AG04450 (cell line): Measurements from ENCODE around the gene FNBP1L. TPM values are rescaled to one million over a fixed set of nuclear protein-coding genes. Genes with fewer than 3 reads are reported as not detected.

Source experiments
- CTCF ChIA-PET: fragments of 300-600, 350-600 bp; formaldehyde crosslinking; extraction: SDS; loops from one replicate; lab custom pipeline; 2022; ENCODE audit warnings: antibody characterized with exemption, inconsistent platforms; lab: Charles Lee
- POLR2A ChIA-PET: fragments of 350-600 bp; formaldehyde crosslinking; extraction: SDS; loops from one replicate; lab custom pipeline; 2021; ENCODE audit warnings: antibody characterized with exemption, inconsistent platforms; lab: Yijun Ruan, JAX
- DNase-seq: peaks from one replicate; pipeline ENCODE4 v3.0.0-alpha.2; 2011; ENCODE audit warnings: low read depth, low spot score
- H3K27ac ChIP-seq: one replicate; pipeline ENCODE4 v1.5.1; 2012; ENCODE audit warnings: low read depth, low read length, control low read depth
- H3K27me3 ChIP-seq: one replicate; pipeline ENCODE4 v1.6.0; 2012; ENCODE audit warnings: low read length; ENCODE audit not compliant: control insufficient read depth, insufficient read depth
- H3K4me3 ChIP-seq: 2 replicates; pipeline ENCODE4 v1.5.1; 2011; ENCODE audit warnings: mild to moderate bottlenecking, low read depth, low read length, control low read depth
- H3K9me3 ChIP-seq: 2 replicates; pipeline ENCODE4 v1.5.1; 2012; ENCODE audit warnings: low read length; ENCODE audit not compliant: control insufficient read depth, insufficient read depth
- polyA plus RNA-seq: library from polyadenylated mRNA; depleted of rRNA; stranded (reverse); fragments of >200 nt; gene quantifications from 2 replicates; pipeline ENCODE4 v1.2.3, GENCODE V29; 2011
- TF ChIP-seq, protein P1 (sequence below): IDR thresholded peaks from 2 replicates; pipeline ENCODE4 v1.5.1; 2011; ENCODE audit warnings: low read depth, low read length, control low read depth, inconsistent platforms

Gene FNBP1L
- polyA plus RNA-seq, 1 experiment: 24.1 TPM

DNA sequence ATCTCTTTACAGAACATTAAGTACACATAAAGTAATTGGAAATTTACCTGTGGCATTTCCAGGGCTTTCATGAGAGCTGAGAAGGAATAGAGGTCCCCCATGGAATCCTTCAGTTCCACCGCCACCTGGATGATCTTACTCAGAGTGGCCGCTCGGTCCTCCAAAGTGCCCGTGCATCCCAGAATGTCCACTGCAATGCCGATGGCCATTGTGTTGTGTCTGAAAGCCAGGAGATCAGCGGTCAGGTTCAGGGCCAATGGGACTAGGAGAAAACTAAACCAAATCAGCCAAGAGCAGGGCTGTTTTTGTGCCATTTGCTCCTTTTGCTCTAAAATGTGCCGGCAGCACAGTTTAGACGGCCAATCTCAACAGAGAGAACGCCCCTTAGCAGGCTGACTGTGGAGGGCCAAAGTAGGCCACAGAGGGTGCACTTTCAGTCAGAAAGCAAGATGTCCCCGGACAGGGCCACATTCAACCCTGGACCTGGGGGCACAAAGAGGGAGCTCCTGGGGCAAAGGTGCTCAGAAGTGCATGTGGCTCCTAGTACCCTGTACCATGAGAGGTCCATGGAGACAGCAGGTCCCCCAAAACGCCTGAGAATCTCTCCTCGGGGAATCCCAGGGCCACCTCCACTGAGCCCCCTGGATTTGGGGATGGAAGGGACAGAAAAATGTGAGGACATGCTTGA is 123.8 kb downstream of the FNBP1L start:
- no peaks in the 10 kb centered on the region for H3K27me3 ChIP-seq
- POLR2A ChIA-PET: no interaction called here
- H3K9me3 ChIP-seq: no peaks in the 10 kb centered on the region
- CTCF ChIA-PET: interaction anchor here (0.7 to 1.0 kb wide), 2 partner anchors 57 to 240 kb away, joined by 3 to 6 read pairs; no protein-coding TSS in a partner anchor
- TF ChIP-seq, protein P1, sequence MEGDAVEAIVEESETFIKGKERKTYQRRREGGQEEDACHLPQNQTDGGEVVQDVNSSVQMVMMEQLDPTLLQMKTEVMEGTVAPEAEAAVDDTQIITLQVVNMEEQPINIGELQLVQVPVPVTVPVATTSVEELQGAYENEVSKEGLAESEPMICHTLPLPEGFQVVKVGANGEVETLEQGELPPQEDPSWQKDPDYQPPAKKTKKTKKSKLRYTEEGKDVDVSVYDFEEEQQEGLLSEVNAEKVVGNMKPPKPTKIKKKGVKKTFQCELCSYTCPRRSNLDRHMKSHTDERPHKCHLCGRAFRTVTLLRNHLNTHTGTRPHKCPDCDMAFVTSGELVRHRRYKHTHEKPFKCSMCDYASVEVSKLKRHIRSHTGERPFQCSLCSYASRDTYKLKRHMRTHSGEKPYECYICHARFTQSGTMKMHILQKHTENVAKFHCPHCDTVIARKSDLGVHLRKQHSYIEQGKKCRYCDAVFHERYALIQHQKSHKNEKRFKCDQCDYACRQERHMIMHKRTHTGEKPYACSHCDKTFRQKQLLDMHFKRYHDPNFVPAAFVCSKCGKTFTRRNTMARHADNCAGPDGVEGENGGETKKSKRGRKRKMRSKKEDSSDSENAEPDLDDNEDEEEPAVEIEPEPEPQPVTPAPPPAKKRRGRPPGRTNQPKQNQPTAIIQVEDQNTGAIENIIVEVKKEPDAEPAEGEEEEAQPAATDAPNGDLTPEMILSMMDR: no peak
- no peak overlapping the region for H3K27ac ChIP-seq
- no peak for DNase-seq
- H3K4me3 ChIP-seq: no peak overlapping the region

DNA sequence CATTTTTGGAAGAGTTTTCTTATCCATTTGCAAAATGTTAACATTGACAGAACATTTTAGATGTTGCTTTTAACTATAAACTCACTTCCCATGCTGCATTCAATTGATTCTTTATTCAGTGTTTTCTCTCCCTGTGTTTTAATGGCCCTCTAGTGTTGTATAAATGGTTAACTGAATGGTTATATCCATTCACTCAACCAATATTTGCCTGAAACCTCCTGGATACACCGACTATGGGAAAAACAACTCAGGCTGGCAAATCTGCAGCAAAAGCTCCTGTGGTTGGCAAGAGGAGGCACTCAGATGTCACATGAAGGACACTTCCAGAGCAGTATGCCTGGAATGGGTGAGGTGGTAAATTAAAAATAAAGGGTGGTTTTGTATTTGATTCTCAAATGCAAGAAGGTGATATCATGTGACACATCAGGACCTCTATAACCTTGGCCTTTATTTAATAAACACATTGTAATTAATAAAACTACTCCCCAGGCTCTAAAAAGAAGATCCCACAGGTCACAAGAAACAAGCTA is 126.1 kb downstream of the FNBP1L start:
- H3K27ac ChIP-seq: no peak overlapping the region
- CTCF ChIA-PET: interaction anchor here (1.5 kb wide), 1 partner anchor 269 kb away, joined by 3 read pairs; no protein-coding TSS in a partner anchor

DNA sequence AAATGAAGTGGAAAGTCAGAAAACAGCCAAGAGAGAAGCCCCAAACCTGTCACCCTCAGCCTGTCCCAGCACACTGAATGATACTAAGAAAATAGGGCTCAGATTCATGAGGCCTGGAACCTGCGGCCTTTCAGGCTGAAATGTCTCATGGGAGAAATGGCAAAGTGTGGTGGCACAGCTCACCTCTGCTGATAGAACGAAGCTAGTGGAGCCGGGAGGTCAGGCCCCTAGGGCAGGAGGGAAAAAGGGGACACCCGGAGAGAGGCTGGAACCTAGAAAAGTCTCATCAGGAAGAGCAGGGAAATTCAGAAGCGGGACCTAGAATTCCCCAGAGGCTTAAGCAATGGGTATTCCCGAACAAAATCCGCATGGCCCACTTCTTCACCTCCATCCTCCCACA is 126.6 kb downstream of the FNBP1L start:
- TF ChIP-seq, protein P1: no peak
- Histone ChIP-seq H3K27me3 (no peaks in the 10 kb centered on the region), H3K4me3 (no peak overlapping the region), H3K9me3 (no peaks in the 10 kb centered on the region), H3K27ac (no peak overlapping the region)
- no peak for DNase-seq
- ChIA-PET POLR2A (no interaction called here), CTCF (interaction anchor here (1.5 kb wide), 1 partner anchor 270 kb away, joined by 3 read pairs; no protein-coding TSS in a partner anchor)

More for the DNA sequence above, 126.1 kb downstream of the FNBP1L start:
- DNase-seq: no peak
- no peaks in the 10 kb centered on the region for H3K27me3 ChIP-seq
- no peak overlapping the region for H3K4me3 ChIP-seq
- TF ChIP-seq, protein P1: no peak
- POLR2A ChIA-PET: no interaction called here
- H3K9me3 ChIP-seq: no peaks in the 10 kb centered on the region

DNA sequence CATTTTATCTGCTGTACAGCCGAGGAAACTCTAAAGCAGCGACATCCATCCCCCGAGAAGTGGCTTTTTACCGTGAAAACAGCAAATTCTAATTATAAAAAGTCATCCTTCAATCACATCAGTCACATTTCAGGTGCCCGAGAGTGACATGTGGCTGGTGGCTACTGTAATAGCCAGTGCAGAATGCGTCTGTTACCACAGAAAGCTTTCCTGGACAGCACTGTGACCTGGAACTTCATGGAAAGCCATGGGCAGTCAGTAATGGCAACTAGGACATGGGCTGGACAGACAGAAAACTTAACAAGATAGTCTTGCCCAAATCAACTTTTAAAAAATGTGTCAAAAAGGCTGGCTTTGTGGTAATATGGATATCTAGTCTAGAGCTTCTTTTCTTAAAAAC is 127.1 kb downstream of the FNBP1L start:
- TF ChIP-seq, protein P1: no peak
- ChIA-PET CTCF (interaction anchor here (1.5 kb wide), 1 partner anchor 270 kb away, joined by 3 read pairs; no protein-coding TSS in a partner anchor), POLR2A (no interaction called here)
- no peak overlapping the region for H3K4me3 ChIP-seq
- no peak for DNase-seq
- H3K9me3 ChIP-seq: no peaks in the 10 kb centered on the region
- H3K27me3 ChIP-seq: no peaks in the 10 kb centered on the region
- no peak overlapping the region for H3K27ac ChIP-seq

DNA sequence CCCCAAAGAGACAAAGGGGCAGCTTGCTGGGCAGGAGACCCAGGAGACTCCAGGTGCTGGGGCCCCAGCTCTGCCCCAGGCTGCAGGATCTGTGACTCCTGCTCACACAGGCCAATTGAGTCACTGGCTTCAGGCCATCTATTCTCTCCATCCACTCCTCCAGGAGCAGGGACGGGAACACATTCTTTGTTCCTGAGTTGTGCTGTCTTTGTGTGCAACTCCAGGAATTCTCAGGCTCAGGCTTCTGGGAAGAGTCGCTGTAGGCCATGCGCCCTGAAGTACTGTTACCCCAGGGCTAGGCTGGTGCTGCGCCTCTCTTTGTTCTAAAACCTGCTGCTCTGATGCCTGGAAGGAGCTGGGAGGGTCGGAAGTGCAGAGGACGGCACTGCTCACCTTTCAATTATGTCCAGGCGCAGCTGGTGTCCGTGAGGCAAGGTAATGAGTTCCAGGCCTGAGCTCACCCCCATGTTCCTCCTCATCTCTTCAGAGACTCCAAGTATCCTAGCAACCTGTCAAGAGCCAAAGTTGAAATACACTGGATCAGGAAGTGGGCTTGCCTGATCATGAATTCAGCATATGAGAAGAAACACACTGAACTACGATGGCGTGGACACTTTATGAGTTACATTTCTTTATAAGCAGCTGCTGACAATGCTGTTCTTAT is 127.8 kb downstream of the FNBP1L start:
- no peak for DNase-seq
- TF ChIP-seq, protein P1: no peak
- H3K27ac ChIP-seq: no peak overlapping the region
- H3K27me3 ChIP-seq: no peaks in the 10 kb centered on the region
- H3K4me3 ChIP-seq: no peak overlapping the region
- ChIA-PET POLR2A (no interaction called here), CTCF (interaction anchor here (0.9 kb wide), 1 partner anchor 269 kb away, joined by 3 read pairs; no protein-coding TSS in a partner anchor)
- H3K9me3 ChIP-seq: no peaks in the 10 kb centered on the region
